Fibroblast of lung (primary cell): Measurements from ENCODE around the gene CA12. TPM values are rescaled to one million over a fixed set of nuclear protein-coding genes. Genes with fewer than 3 reads are reported as not detected.

ENCODE experiments used
- DNase-seq, 2 donors: peaks; one replicate each; pipeline versions ENCODE4 v3.0.0 to v3.0.0-alpha.2; 2010; ENCODE audit warnings: low read depth in 2 of 2
- H2AFZ ChIP-seq: 2 replicates; pipeline ENCODE4 v1.5.1; 2012; ENCODE audit warnings: low read length, control low read depth, inconsistent platforms
- H3K27ac ChIP-seq: 2 replicates; pipeline ENCODE4 v1.5.1; 2011; ENCODE audit warnings: low read length, control low read depth; ENCODE audit not compliant: insufficient read depth
- H3K27me3 ChIP-seq: 2 replicates; pipeline ENCODE4 v1.5.1; 2011; ENCODE audit warnings: mild to moderate bottlenecking, low read length; ENCODE audit not compliant: control insufficient read depth, insufficient read depth
- H3K36me3 ChIP-seq: 2 replicates; pipeline ENCODE4 v1.5.1; 2011; ENCODE audit warnings: low read length; ENCODE audit not compliant: control insufficient read depth, insufficient read depth
- H3K4me1 ChIP-seq: 2 replicates; pipeline ENCODE4 v1.5.1; 2011; ENCODE audit warnings: low read length; ENCODE audit not compliant: control insufficient read depth, insufficient read depth; ENCODE audit errors: extremely low read depth
- H3K4me2 ChIP-seq: 2 replicates; pipeline ENCODE4 v1.5.1; 2011; ENCODE audit warnings: low read length, control low read depth; ENCODE audit not compliant: insufficient read depth; ENCODE audit errors: extremely low read depth
- H3K4me3 ChIP-seq, 4 experiments: fragments of 200-600 bp in 1 of 4; sonication (generic) in 1 of 4; replicated peaks in 1 of 4; 2 replicates each; pipeline ENCODE4 v1.5.1; 2011 to 2016; ENCODE audit warnings: low read length in 4 of 4, low read depth in 3 of 4, mild to moderate bottlenecking in 3 of 4, control low read depth in 2 of 4, inconsistent platforms in 1 of 4, mixed read lengths in 1 of 4; ENCODE audit not compliant: insufficient read depth in 1 of 4; ENCODE audit errors: control extremely low read depth in 1 of 4
- H3K79me2 ChIP-seq: 2 replicates; pipeline ENCODE4 v1.5.1; 2012; ENCODE audit warnings: mild to moderate bottlenecking, low read length, inconsistent platforms; ENCODE audit not compliant: control insufficient read depth, insufficient read depth
- H3K9ac ChIP-seq: 2 replicates; pipeline ENCODE4 v1.5.1; 2011; ENCODE audit warnings: mild to moderate bottlenecking, low read length, control low read depth; ENCODE audit not compliant: insufficient read depth
- H3K9me3 ChIP-seq: 2 replicates; pipeline ENCODE4 v1.5.1; 2012; ENCODE audit warnings: low read depth, low read length; ENCODE audit not compliant: control insufficient read depth, insufficient read depth
- H4K20me1 ChIP-seq: 2 replicates; pipeline ENCODE4 v1.5.1; 2011; ENCODE audit warnings: low read length; ENCODE audit not compliant: control insufficient read depth, insufficient read depth; ENCODE audit errors: extremely low read depth
- EZH2 ChIP-seq: IDR thresholded peaks from 2 replicates; pipeline ENCODE4 v1.5.1; 2012; ENCODE audit warnings: low read length, control low read depth, mild to moderate bottlenecking; ENCODE audit errors: missing control alignments
- polyA plus RNA-seq, 2 donors: library from polyadenylated mRNA; depleted of rRNA in 1 of 2; stranded (reverse) in 1 of 2; unstranded in 1 of 2; fragments of >200 nt; gene quantifications; 2 replicates each; pipeline ENCODE4 v1.2.1, GENCODE V29; 2011 to 2012; ENCODE audit warnings: missing spikeins in 1 of 2
- total RNA-seq: library from RNA; depleted of rRNA; stranded (reverse); fragments of >200 nt; gene quantifications from 2 replicates; pipeline ENCODE4 v1.2.1, GENCODE V29; 2014
- TF ChIP-seq, protein P1 (sequence below), 2 donors: IDR thresholded peaks in 1 of 2; conservative IDR thresholded peaks in 1 of 2; 1 replicate in 1 of 2; 2 replicates in 1 of 2; pipeline ENCODE4 v1.5.1; 2011 to 2012; ENCODE audit warnings: low read length in 2 of 2, control low read depth in 1 of 2, inconsistent platforms in 1 of 2, low read depth in 1 of 2, mild to moderate bottlenecking in 1 of 2

Gene CA12
- total and polyA plus RNA-seq, 2 donors (not counting 1 experiment from before 2014, with no cell fraction given): 30.6 to 48.4 TPM

DNA sequence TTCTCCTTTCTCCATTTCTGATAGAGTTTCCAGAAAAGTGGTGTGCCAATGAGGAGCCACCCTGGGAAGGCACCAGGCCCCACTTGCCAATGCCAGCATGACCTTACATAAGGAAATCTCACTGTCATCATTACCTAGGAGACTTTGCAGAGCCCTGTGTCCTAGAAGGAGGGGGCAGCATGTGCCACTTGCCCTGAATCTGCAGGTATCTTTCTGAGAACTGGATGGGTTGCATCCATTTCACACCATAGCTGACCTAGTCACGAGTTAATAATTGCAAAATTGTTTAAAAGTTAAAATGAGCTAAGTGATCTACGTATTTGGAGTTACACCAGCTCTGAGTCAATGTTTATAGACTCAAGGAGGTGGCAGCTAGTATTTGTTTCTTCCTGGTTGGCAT is 14.3 kb downstream of the CA12 start:
- H3K27ac ChIP-seq: no peak overlapping the region
- TF ChIP-seq, protein P1, sequence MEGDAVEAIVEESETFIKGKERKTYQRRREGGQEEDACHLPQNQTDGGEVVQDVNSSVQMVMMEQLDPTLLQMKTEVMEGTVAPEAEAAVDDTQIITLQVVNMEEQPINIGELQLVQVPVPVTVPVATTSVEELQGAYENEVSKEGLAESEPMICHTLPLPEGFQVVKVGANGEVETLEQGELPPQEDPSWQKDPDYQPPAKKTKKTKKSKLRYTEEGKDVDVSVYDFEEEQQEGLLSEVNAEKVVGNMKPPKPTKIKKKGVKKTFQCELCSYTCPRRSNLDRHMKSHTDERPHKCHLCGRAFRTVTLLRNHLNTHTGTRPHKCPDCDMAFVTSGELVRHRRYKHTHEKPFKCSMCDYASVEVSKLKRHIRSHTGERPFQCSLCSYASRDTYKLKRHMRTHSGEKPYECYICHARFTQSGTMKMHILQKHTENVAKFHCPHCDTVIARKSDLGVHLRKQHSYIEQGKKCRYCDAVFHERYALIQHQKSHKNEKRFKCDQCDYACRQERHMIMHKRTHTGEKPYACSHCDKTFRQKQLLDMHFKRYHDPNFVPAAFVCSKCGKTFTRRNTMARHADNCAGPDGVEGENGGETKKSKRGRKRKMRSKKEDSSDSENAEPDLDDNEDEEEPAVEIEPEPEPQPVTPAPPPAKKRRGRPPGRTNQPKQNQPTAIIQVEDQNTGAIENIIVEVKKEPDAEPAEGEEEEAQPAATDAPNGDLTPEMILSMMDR (conservative IDR thresholded peaks at IDR 0.05 in 1 of 2, IDR thresholded peaks at IDR 0.05 in 1 of 2; ENCODE audit: low read depth in 1 of 2, low read length in 2 of 2): no peak
- no peak for TF ChIP-seq EZH2
- no peaks in the 10 kb centered on the region for H3K36me3 ChIP-seq
- no peaks in the 10 kb centered on the region for H3K9me3 ChIP-seq
- no peak overlapping the region for H3K9ac ChIP-seq
- no peaks in the 10 kb centered on the region for H4K20me1 ChIP-seq
- no peaks in the 10 kb centered on the region for H3K79me2 ChIP-seq
- H3K27me3 ChIP-seq: no peaks in the 10 kb centered on the region
- no peak overlapping the region for H3K4me3 ChIP-seq
- peaks cover 14% of the 10 kb centered on the region for H3K4me1 ChIP-seq
- no peak for DNase-seq
- no peak overlapping the region for H2AFZ ChIP-seq
- H3K4me2 ChIP-seq: no peak overlapping the region

DNA sequence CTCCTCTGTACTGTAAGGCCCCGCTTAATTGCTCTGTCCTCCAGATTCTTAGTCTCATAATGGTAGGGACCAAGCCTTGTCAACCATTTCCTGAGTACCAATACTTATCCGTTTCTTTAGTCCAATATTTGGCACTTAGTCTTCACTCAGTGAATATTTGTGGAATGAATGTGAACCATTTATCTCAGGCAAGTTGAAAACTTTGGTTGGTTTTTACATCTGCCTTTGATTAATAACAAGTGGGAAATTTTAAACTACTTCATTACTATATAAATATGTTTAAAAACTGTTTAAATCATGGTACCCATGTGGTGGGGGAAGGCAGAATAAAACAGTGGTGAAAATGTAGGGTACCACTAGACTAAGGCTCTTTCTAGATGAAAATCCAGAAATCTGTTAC is 15.2 kb downstream of the CA12 start:
- H3K27me3 ChIP-seq: no peaks in the 10 kb centered on the region
- H3K27ac ChIP-seq: no peak overlapping the region
- H3K9ac ChIP-seq: no peak overlapping the region
- H4K20me1 ChIP-seq: no peaks in the 10 kb centered on the region
- DNase-seq: peak; percentile 43 to 72
- H3K9me3 ChIP-seq: no peaks in the 10 kb centered on the region
- TF ChIP-seq, protein P1 (conservative IDR thresholded peaks at IDR 0.05 in 1 of 2, IDR thresholded peaks at IDR 0.05 in 1 of 2; ENCODE audit: low read depth in 1 of 2, low read length in 2 of 2): no peak
- TF ChIP-seq EZH2: no peak
- peaks cover 7% of the 10 kb centered on the region for H3K4me1 ChIP-seq
- no peak overlapping the region for H2AFZ ChIP-seq
- H3K4me2 ChIP-seq: no peak overlapping the region
- no peaks in the 10 kb centered on the region for H3K36me3 ChIP-seq
- no peaks in the 10 kb centered on the region for H3K79me2 ChIP-seq
- no peak overlapping the region for H3K4me3 ChIP-seq

GRCh38 chr15:63365273-63365680 is 16.4 kb downstream of the CA12 start:
- no peak for DNase-seq
- Histone ChIP-seq H3K79me2 (no peaks in the 10 kb centered on the region), H3K4me1 (peaks cover 5% of the 10 kb centered on the region), H3K27me3 (no peaks in the 10 kb centered on the region), H2AFZ (no peak overlapping the region), H3K9me3 (no peaks in the 10 kb centered on the region), H3K4me2 (no peak overlapping the region), H4K20me1 (no peaks in the 10 kb centered on the region), H3K27ac (no peak overlapping the region), H3K36me3 (no peaks in the 10 kb centered on the region), H3K9ac (no peak overlapping the region), H3K4me3 (no peak overlapping the region)
- TF ChIP-seq EZH2: no peak
- TF ChIP-seq, protein P1 (conservative IDR thresholded peaks at IDR 0.05 in 1 of 2, IDR thresholded peaks at IDR 0.05 in 1 of 2; ENCODE audit: low read depth in 1 of 2, low read length in 2 of 2): no peak
